ENCODE measurements around the gene FZD10. TPM values are rescaled to one million over a fixed set of nuclear protein-coding genes. Genes with fewer than 3 reads are reported as not detected.

The FZD10 gene
- total and polyA plus RNA-seq, 2 of the 4 experiments (the other 2 are of a cell fraction): not detected

- H2AK5ac ChIP-seq (ENCODE audit: low read depth, low read length): no peak overlapping the region
- dilution Hi-C loops (cut with HindIII; ENCODE audit: low sequenced_read_pairs, unreplicated experiment): no loop called here
- no peak overlapping the region for H3K23ac ChIP-seq (ENCODE audit: low read depth, low read length)
- BruUV-seq (replicated peaks): no TSS peak
- H4K20me1 ChIP-seq (ENCODE audit: insufficient read depth, low read length): no peaks in the 10 kb centered on the region
- TF ChIP-seq RFX5 (IDR thresholded peaks at IDR 0.05; ENCODE audit: low read depth, low read length) (no peak), BHLHE40 (IDR thresholded peaks at IDR 0.05; ENCODE audit: low read depth, low read length) (no peak), CTCF (conservative IDR thresholded peaks at IDR 0.05; ENCODE audit: low read depth, low read length) (no peak), CEBPB (IDR thresholded peaks at IDR 0.05; ENCODE audit: low read depth, low read length) (no peak), RAD21 (IDR thresholded peaks at IDR 0.05; ENCODE audit: low read length) (no peak), RCOR1 (IDR thresholded peaks at IDR 0.05; ENCODE audit: insufficient replicate concordance, low read length) (no peak), POLR2A (IDR thresholded peaks at IDR 0.05; ENCODE audit: low read depth, low read length) (no peak), SMC3 (IDR thresholded peaks at IDR 0.05; ENCODE audit: low read depth, low read length) (no peak), CHD1 (IDR thresholded peaks at IDR 0.05; ENCODE audit: low read depth, low read length) (no peak), USF2 (IDR thresholded peaks at IDR 0.05; ENCODE audit: low read depth, low read length) (no peak), FOS (IDR thresholded peaks at IDR 0.05; ENCODE audit: low read depth, low read length) (no peak), MXI1 (IDR thresholded peaks at IDR 0.05; ENCODE audit: borderline replicate concordance, low read depth, low read length) (no peak)
- no peak overlapping the region for H3K4me2 ChIP-seq (ENCODE audit: low read depth, low read length)
- no peak overlapping the region for H3K4me3 ChIP-seq (ENCODE audit: insufficient read depth, low read depth, low read length)
- H4K91ac ChIP-seq (ENCODE audit: insufficient read depth, low read depth, low read length): no peak overlapping the region
- H3K9me1 ChIP-seq (ENCODE audit: insufficient read depth, low read length): no peaks in the 10 kb centered on the region
- H2BK20ac ChIP-seq (ENCODE audit: low read depth, low read length): no peak overlapping the region
- ChIA-PET CTCF (no interaction called here), POLR2A (ENCODE audit: unreplicated experiment) (no interaction called here)
- H3K9me3 ChIP-seq (ENCODE audit: control insufficient read depth, insufficient read depth, low read length): peaks cover 40% of the 10 kb centered on the region
- H2AFZ ChIP-seq (replicated peaks; ENCODE audit: low read length, poor library complexity): no peak overlapping the region
- H3K18ac ChIP-seq (ENCODE audit: low read depth, low read length): no peak overlapping the region
- no peaks in the 10 kb centered on the region for H3K36me3 ChIP-seq (ENCODE audit: control insufficient read depth, insufficient read depth, low read length)
- ATAC-seq (ENCODE audit: low read depth) (no peak), DNase-seq (no peak)
- H4K8ac ChIP-seq (ENCODE audit: low read depth in 2 of 2, low read length in 2 of 2): no peak overlapping the region
- H2BK15ac ChIP-seq (ENCODE audit: low read depth, low read length): no peak overlapping the region
- no peak overlapping the region for H3K27ac ChIP-seq (ENCODE audit: insufficient read depth, low read length)
- no CpG with 5 or more reads among the region's 12 CpGs for WGBS, 2 experiments (ENCODE audit: extremely low coverage in 2 of 2, insufficient read length in 1 of 2)
- no peaks in the 10 kb centered on the region for H3K27me3 ChIP-seq (ENCODE audit: control insufficient read depth, insufficient read depth, low read length)
- no peak overlapping the region for H3K9ac ChIP-seq (ENCODE audit: low read depth, low read length)
- intact Hi-C loops (cut with micrococcal nuclease): no loop called here
- no peak overlapping the region for H2AK9ac ChIP-seq (replicated peaks; ENCODE audit: low read depth, low read length, poor library complexity)
- no peak overlapping the region for H3K4ac ChIP-seq (ENCODE audit: low read depth, low read length)
- no peak overlapping the region for H3K56ac ChIP-seq (ENCODE audit: extremely low read depth, insufficient read depth, low read length)
- in situ Hi-C loops (cut with MboI; ENCODE audit: low sequenced_read_pairs): no loop called here
- no peak overlapping the region for H4K5ac ChIP-seq (ENCODE audit: low read depth, low read length)
- no peak overlapping the region for H2BK120ac ChIP-seq (ENCODE audit: low read depth, low read length)
- H3K79me1 ChIP-seq (ENCODE audit: low read depth in 1 of 2, low read length in 2 of 2): no peaks in the 10 kb centered on the region
- no peak overlapping the region for H2BK5ac ChIP-seq (ENCODE audit: low read depth, low read length, poor library complexity, severe bottlenecking)
- H3K4me1 ChIP-seq (ENCODE audit: control insufficient read depth, insufficient read depth, low read length): no peaks in the 10 kb centered on the region
- no peak overlapping the region for H3K14ac ChIP-seq (replicated peaks; ENCODE audit: low read depth, low read length)
Measured at GRCh38 chr12:130195776-130196175, 33.5 kb downstream of the FZD10 start.

Measured in IMR-90 (cell line).